ENCODE data around the gene HSP90B1.

DNA sequence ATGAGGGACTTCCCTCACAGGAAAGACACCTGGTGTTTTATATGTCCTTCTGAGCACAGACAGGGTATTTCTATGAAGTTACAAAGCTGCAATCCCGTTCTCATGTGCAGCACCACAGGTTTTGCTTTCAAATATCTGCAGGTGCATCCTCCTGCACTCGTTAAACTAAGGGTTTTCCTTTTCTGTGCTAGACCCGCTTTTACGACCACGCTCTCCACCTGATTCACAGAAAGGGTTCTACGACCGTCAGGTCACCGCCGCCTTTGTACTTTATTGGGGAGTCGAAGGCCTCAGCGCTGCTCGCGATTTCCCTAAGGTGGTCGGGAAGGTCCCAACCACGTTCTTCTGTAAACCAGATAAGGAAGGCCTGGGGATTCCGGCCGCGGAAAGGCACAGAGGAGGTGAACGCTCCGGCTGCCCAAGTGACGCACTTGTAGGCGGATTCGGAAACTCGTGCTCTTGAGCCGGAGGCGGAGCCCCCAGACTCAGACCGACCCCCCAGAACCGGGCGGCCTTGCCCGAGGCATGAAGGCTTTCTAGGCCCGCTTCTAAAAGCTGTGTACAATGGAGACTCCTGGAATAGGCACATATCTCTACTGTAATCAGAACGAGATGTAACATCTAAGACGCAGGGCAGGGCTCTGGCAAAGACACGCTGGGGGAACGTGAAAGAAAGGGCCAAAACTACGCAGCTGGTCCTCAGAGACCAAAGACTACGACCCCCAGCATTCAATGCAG, 995 bp upstream of the HSP90B1 start:
- TF ChIP-seq CTCF (IDR thresholded peaks at IDR 0.05) (no peak), POLR2A (IDR thresholded peaks at IDR 0.05) (peak; percentile 68), EP300 (IDR thresholded peaks at IDR 0.05; ENCODE audit: low read depth) (no peak), POLR2AphosphoS5 (IDR thresholded peaks at IDR 0.05) (peak; percentile 29 to 72 (median 68))

Measured in transverse colon (tissue), 4 donors.